GM18951 (cell line): ENCODE measurements around the gene YY2.
A peak's percentile ranks its signal among the peaks of the same experiment; 100 is the strongest.
"Not testable (repeated sequence)": the region's sequence is repeated elsewhere in the genome, so short reads cannot be mapped to it uniquely, and the experiment has no call there.

ENCODE experiments used
- POLR2A ChIP-seq: IDR thresholded peaks from 4 replicates; pipeline ENCODE4 v1.6.1; 2011; ENCODE audit warnings: mild to moderate bottlenecking; ENCODE audit not compliant: insufficient read length, insufficient read depth; ENCODE audit errors: extremely low read depth
- in situ Hi-C: fragments of 300-500 bp; cut with MboI; formaldehyde crosslinking; loops from one replicate; pipeline ENCODE4 v1.12.0; 2022; ENCODE audit warnings: low sequenced_read_pairs, mixed read lengths, inconsistent platforms; ENCODE audit not compliant: unreplicated experiment

The YY2 gene

DNA sequence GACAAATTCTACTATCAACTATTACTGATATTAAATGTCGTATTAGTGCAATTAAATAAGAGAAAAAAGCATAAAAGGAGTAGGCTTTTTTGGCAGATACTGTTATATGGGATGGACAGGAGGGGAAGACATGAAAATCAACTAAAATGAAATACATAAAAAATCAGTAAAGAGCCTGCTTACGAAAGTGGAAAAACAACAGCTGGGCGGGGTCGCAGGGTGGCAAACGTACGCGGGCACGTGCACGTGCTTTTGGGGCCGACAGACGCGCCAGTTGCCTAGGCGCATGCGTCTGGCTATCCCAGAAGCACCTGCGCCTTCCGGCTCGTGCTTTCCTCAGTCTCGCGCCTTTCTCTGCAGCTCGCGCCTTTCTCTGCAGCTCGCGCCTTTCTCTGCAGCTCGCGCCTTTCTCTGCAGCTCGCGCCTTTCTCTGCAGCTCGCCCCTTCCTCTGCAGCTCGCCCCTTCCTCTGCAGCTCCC lies at the start of gene YY2:
TSS of gene YY2 (plus strand) at position 51 of the 479 bp plus-strand sequence. CDS start 498 bp downstream, outside the sequence.
- TF ChIP-seq POLR2A, result no peak
- in situ Hi-C loops, result no loop called here

DNA sequence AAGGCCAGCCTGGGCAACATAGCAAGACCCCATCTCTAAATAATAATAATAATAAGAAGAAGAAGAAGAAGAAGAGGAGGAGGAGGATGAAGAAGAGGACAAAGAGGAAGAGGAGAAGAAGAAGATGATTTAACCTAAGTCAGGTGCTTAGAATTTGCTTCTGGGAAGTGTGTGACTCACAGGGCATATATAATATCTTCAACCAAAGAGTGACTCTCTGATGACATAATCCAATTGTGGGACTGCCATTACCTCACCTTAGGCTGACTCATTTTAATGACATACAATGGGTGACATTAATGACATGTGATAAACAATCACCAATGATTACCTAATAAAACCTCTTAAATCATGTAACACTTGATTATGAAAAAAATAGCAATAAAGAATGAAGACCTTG lies 49.1 kb upstream of the YY2 start:
- TF ChIP-seq POLR2A, result no peak
- in situ Hi-C loops, result no loop called here

- TF ChIP-seq POLR2A, result no peak
- in situ Hi-C loops, result no loop called here
Measured at GRCh38 chrX:21811832-21812231, 44.0 kb upstream of the YY2 start.

DNA sequence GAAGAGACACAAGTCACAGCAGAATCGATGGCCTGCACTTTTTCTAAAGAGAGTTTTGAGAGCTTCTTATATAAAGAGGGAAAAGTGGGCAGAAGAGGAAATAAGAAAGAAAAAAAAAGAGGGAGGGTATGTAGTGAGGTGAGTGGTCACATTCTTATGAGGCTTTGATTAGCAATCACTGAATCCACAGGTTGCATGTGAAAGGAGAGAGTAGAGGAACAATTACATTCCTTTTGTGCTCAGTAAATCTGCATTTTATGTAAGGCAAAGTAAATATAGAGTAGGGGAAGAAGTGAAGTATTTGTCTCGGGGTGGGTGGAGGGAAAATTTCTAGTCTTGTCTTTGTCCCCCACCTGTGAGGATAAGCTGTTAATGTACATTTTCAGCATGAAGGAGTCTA lies 43.2 kb upstream of the YY2 start:
- no peak for TF ChIP-seq POLR2A
- in situ Hi-C loops, result no loop called here

DNA sequence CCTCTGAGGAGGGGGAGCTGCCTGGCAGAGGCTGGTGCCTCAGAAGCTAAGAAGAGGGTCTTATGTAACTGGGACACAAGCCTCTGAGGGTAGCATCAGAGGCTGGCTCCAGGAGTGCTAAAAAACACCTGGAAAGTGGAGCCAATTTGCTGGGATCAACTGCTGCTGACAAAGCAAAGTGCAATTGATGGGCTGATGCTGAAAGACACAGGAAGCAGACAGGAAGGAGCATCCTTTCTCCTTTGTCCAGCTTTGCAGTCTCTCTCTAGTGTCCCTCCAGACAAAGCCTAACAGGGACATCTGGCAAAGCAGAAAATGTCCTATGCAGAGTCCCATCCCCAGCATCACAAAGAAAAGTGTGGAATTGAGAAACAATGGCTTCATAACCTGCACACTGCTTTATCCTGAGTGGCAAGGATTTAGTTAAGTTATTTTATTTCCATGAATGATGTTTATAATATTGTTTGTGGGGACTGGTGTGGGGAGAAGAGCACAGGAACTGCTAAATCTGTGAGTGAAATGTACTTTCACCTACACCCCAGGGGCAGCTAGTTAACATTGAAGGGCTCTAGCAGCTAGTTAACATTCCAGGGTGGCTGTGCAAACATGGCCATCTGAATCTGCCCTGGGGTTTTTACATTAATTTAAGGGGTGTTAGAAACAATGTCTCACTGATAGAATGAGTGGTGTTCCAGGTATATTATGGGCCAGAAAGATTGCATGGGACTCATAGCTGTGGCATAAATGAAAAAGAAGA lies 42.0 kb upstream of the YY2 start:
- in situ Hi-C loops, result no loop called here
- no peak for TF ChIP-seq POLR2A

DNA sequence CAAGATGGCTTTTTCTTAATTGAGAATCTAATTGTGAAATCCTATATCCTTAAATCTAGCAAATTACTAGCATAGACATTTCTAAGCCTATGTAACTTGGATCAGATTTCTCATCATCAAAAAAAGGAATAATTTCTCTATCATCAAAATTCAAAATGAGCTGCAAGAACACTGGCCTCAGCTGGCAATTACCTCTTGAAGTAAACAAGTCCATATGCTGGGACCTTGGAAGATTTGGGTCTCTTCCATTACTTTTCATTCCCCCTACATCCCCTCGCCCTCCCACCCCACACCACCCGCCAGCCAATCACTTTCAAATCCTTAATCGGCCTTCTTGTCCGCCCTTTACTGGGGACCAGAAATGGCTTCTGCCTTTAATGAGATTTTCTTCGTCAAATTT lies 39.7 kb upstream of the YY2 start:
- no peak for TF ChIP-seq POLR2A
- in situ Hi-C loops, result no loop called here

GRCh38 chrX:21820170-21820569 lies 35.6 kb upstream of the YY2 start:
- in situ Hi-C loops, result not testable (repeated sequence)

DNA sequence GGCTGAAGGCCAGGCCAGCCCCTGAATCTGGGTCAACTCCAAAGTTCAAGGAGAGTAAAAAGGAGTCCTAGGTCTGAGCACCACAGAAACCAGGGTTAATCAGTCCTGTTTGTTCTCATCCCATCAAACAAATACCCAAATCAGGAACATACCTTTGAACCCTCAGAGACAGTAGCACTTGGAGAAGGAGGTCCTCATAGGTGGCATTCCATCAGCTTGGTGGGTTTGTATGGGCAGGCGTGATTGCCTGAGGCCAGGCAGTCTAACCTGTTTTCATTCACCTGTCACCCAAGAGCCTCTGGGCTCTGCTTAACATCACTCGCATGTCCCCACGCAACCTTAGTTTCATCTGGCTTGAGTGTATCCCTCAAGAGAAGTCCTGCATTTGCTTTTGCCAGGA lies 33.9 kb upstream of the YY2 start:
- TF ChIP-seq POLR2A, result no peak
- in situ Hi-C loops, result no loop called here

DNA sequence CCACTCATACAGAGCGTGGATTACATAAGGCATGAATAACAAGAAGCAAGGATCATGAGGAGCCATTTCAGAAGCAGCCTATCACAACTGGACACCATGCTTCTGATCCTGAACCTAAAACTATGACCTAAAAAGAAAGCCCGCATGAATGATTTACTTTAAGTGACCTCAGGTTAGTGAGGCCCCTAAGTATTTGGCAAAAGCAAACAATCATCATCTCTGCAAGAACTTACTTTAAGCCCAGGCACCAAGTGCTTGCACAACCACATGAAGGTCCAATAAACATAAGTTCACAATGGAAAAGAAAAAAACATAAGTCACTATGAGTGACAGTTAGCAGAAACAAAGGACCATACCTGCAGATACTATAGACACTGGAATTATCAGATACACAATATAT lies 24.3 kb upstream of the YY2 start:
- no peak for TF ChIP-seq POLR2A
- in situ Hi-C loops, result no loop called here

DNA sequence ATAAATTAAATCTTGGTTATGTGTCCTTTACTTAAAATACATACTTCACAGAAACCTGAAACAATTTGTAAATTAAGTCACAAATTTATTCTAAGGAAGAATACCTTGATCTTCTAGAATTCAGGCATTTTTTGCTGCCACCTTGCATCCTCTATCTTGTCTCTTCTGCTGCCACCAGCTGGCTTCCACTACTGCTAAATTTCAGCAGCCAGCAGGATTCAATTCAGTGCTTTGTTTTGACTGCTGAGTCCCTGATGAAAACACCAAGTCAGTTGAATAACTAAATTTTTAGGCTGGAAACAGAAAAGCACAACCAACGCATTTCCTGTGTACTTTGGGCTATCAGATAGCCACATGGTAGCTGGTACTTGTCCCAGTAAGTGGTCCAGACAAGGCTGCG lies 18.7 kb upstream of the YY2 start:
- TF ChIP-seq POLR2A, result no peak
- in situ Hi-C loops, result no loop called here

GRCh38 chrX:21838937-21839333 lies 16.9 kb upstream of the YY2 start:
- in situ Hi-C loops, result no loop called here
- TF ChIP-seq POLR2A, result no peak

- in situ Hi-C loops, result no loop called here
- TF ChIP-seq POLR2A, result peak; percentile 64
Measured at GRCh38 chrX:21839334-21840192, 16.2 kb upstream of the YY2 start, which contains the start of gene MBTPS2. TSS of gene MBTPS2 (plus strand) at chrX:21839617. CDS start at chrX:21839735, 118 bp downstream.

- TF ChIP-seq POLR2A, result no peak
- in situ Hi-C loops, result no loop called here
Measured at GRCh38 chrX:21840193-21840545, 15.6 kb upstream of the YY2 start.

DNA sequence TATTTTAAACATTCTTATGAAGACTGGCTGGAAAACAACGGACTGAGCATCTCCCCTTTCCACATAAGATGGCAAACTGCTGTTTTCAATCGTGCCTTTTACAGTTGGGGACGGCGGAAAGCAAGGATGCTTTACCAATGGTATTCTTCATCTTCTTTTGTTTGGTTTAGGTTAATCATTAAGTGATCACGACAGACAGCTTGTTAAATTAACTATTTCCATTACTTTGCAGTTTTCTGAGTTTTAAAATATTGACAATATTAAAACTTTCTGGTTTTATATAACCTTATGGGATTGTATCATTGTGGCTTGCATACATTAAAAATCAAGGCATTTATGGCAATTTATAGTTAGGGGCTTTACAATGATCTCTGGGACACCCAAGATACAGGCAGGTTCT lies 12.6 kb upstream of the YY2 start:
- in situ Hi-C loops, result no loop called here

DNA sequence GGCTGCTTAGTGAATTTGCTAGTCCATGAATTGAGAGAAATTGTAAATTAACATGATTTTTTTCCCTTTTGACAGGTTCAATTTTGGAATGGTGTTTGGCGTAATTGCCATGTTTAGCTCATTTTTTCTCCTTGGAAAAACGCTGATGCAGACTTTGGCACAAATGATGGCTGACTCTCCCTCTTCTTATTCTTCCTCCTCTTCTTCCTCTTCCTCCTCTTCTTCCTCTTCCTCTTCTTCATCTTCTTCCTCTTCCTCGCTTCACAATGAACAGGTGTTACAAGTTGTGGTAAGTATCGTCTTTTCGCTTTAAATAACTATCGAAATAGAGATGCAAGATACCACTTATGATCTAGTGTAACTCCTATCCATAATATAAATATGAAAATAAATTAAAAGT lies 10.7 kb upstream of the YY2 start:
- TF ChIP-seq POLR2A, result no peak
- in situ Hi-C loops, result no loop called here

More for the DNA sequence above, 12.6 kb upstream of the YY2 start:
- no peak for TF ChIP-seq POLR2A
